NCI-H1436 (cell line): ENCODE results near the gene RNF123.

Source experiments
- DNase-seq: peaks from one replicate; lab custom pipeline; 2025; lab: John Stamatoyannopoulos, UW

Gene RNF123

GRCh38 chr3:49658711-49659110 is 30.6 kb upstream of the RNF123 start:
- DNase-seq = no peak

- DNase-seq = no peak
Measured at GRCh38 chr3:49659756-49660155, 29.6 kb upstream of the RNF123 start.

- no peak for DNase-seq
Measured at GRCh38 chr3:49661281-49661680, 28.1 kb upstream of the RNF123 start.

GRCh38 chr3:49662021-49662420 is 27.3 kb upstream of the RNF123 start:
- no peak for DNase-seq

- DNase-seq = no peak
Measured at GRCh38 chr3:49662720-49663413, 26.5 kb upstream of the RNF123 start.

- no peak for DNase-seq
Measured at GRCh38 chr3:49663831-49664230, 25.5 kb upstream of the RNF123 start.

- DNase-seq = no peak
Measured at GRCh38 chr3:49664300-49664699, 25.1 kb upstream of the RNF123 start.

- DNase-seq = no peak
Measured at GRCh38 chr3:49665822-49666519, 23.4 kb upstream of the RNF123 start.

- no peak for DNase-seq
Measured at GRCh38 chr3:49666592-49666991, 22.8 kb upstream of the RNF123 start.

- no peak for DNase-seq
Measured at GRCh38 chr3:49667701-49668413, 21.5 kb upstream of the RNF123 start.

GRCh38 chr3:49668414-49668797 is 21.0 kb upstream of the RNF123 start:
- no peak for DNase-seq

GRCh38 chr3:49668861-49669260 is 20.5 kb upstream of the RNF123 start:
- DNase-seq = no peak

- no peak for DNase-seq
Measured at GRCh38 chr3:49669352-49669751, 20.0 kb upstream of the RNF123 start.

GRCh38 chr3:49670940-49671290 is 18.4 kb upstream of the RNF123 start:
- DNase-seq = no peak

- no peak for DNase-seq
Measured at GRCh38 chr3:49671291-49672288, 17.8 kb upstream of the RNF123 start.

- no peak for DNase-seq
Measured at GRCh38 chr3:49673121-49673714, 16.1 kb upstream of the RNF123 start.

- DNase-seq = no peak
Measured at GRCh38 chr3:49673715-49674496, 15.5 kb upstream of the RNF123 start, which contains the start of gene APEH. Gene APEH (plus strand): TSS chr3:49674351. CDS start chr3:49674402, 51 bp downstream.

GRCh38 chr3:49674497-49674983 is 14.8 kb upstream of the RNF123 start:
- no peak for DNase-seq

- no peak for DNase-seq
Measured at GRCh38 chr3:49675912-49676311, 13.4 kb upstream of the RNF123 start.

GRCh38 chr3:49680493-49681231 is 8.7 kb upstream of the RNF123 start:
- DNase-seq = no peak
